ENCODE measurements around the gene ATG4B. TPM values are rescaled to one million over a fixed set of nuclear protein-coding genes. Genes with fewer than 3 reads are reported as not detected.

The ATG4B gene
- total RNA-seq, 1 donor from 2014 or later, result 83.2 TPM

- Histone ChIP-seq H3K27ac (ENCODE audit: low read depth, low read length) (peak overlapping the region; percentile 30), H3K36me3 (ENCODE audit: insufficient read depth, low read length) (peaks cover 8% of the 10 kb centered on the region), H3K27me3 (ENCODE audit: insufficient read depth, low read length) (no peaks in the 10 kb centered on the region), H3K9me3 (ENCODE audit: insufficient read depth, low read depth, low read length) (no peaks in the 10 kb centered on the region), H3K4me2 (ENCODE audit: low read length) (peak overlapping the region; percentile 20), H3K9ac (ENCODE audit: low read length) (no peak overlapping the region), H3K4me1 (ENCODE audit: insufficient read depth, low read length) (peaks cover 26% of the 10 kb centered on the region), H4K20me1 (ENCODE audit: insufficient read depth, low read length) (peaks cover 3% of the 10 kb centered on the region), H2AFZ (ENCODE audit: low read depth, low read length) (no peak overlapping the region), H3K4me3 (ENCODE audit: insufficient read depth, low read depth, low read length) (no peak overlapping the region), H3K79me2 (ENCODE audit: insufficient read depth, low read length) (peaks cover 24% of the 10 kb centered on the region)
- Mint-ChIP-seq H3K27me3 (ENCODE audit: low read depth, unreplicated experiment) (no peaks in the 10 kb centered on the region), H3K9me3 (ENCODE audit: unreplicated experiment) (no peaks in the 10 kb centered on the region), H3K36me3 (ENCODE audit: low read depth, unreplicated experiment) (peaks cover 5% of the 10 kb centered on the region), H3K4me3 (ENCODE audit: unreplicated experiment) (no peak overlapping the region), H3K4me1 (ENCODE audit: low read depth, unreplicated experiment) (peaks cover 9% of the 10 kb centered on the region), H3K27ac (ENCODE audit: unreplicated experiment) (peak overlapping the region; percentile 93)
- peak; percentile 47 for FAIRE-seq
- TF ChIP-seq EZH2 (IDR thresholded peaks at IDR 0.05; ENCODE audit: insufficient read depth, low read length) (no peak), CTCF (IDR thresholded peaks at IDR 0.05; ENCODE audit: insufficient read depth, low read depth, low read length) (no peak)
- DNase-seq (ENCODE audit: low read depth), result peak; percentile 82
These were observed 55.0 kb downstream of the ATG4B start for GRCh38 chr2:241692448-241692847.

- no peak for FAIRE-seq
- Histone ChIP-seq H4K20me1 (ENCODE audit: insufficient read depth, low read length) (peaks cover 3% of the 10 kb centered on the region), H2AFZ (ENCODE audit: low read depth, low read length) (no peak overlapping the region), H3K36me3 (ENCODE audit: insufficient read depth, low read length) (peaks cover under 1% of the 10 kb centered on the region), H3K9ac (ENCODE audit: low read length) (no peak overlapping the region), H3K4me3 (ENCODE audit: insufficient read depth, low read depth, low read length) (no peak overlapping the region), H3K4me2 (ENCODE audit: low read length) (no peak overlapping the region), H3K4me1 (ENCODE audit: insufficient read depth, low read length) (peaks cover 14% of the 10 kb centered on the region), H3K27ac (ENCODE audit: low read depth, low read length) (no peak overlapping the region), H3K27me3 (ENCODE audit: insufficient read depth, low read length) (no peaks in the 10 kb centered on the region), H3K9me3 (ENCODE audit: insufficient read depth, low read depth, low read length) (no peaks in the 10 kb centered on the region), H3K79me2 (ENCODE audit: insufficient read depth, low read length) (no peaks in the 10 kb centered on the region)
- H3K4me1 Mint-ChIP-seq (ENCODE audit: low read depth, unreplicated experiment), result peaks cover 7% of the 10 kb centered on the region
- no peaks in the 10 kb centered on the region for H3K9me3 Mint-ChIP-seq (ENCODE audit: unreplicated experiment)
- H3K4me3 Mint-ChIP-seq (ENCODE audit: unreplicated experiment), result no peak overlapping the region
- H3K27me3 Mint-ChIP-seq (ENCODE audit: low read depth, unreplicated experiment), result no peaks in the 10 kb centered on the region
- no peak for TF ChIP-seq EZH2 (IDR thresholded peaks at IDR 0.05; ENCODE audit: insufficient read depth, low read length)
- TF ChIP-seq CTCF (IDR thresholded peaks at IDR 0.05; ENCODE audit: insufficient read depth, low read depth, low read length), result no peak
- no peak for DNase-seq (ENCODE audit: low read depth)
- peaks cover 5% of the 10 kb centered on the region for H3K36me3 Mint-ChIP-seq (ENCODE audit: low read depth, unreplicated experiment)
- no peak overlapping the region for H3K27ac Mint-ChIP-seq (ENCODE audit: unreplicated experiment)
These were observed 58.2 kb downstream of the ATG4B start for GRCh38 chr2:241695651-241696050.

GRCh38 chr2:241701149-241701398 lies 63.6 kb downstream of the ATG4B start:
- H3K27ac ChIP-seq (ENCODE audit: low read depth, low read length), result peak overlapping the region; percentile 70
- DNase-seq (ENCODE audit: low read depth) (peak; percentile 39), FAIRE-seq (no peak)
- TF ChIP-seq CTCF (IDR thresholded peaks at IDR 0.05; ENCODE audit: insufficient read depth, low read depth, low read length), result no peak
- no peak for TF ChIP-seq EZH2 (IDR thresholded peaks at IDR 0.05; ENCODE audit: insufficient read depth, low read length)
- H3K9ac ChIP-seq (ENCODE audit: low read length), result peak overlapping the region; percentile 84
- H4K20me1 ChIP-seq (ENCODE audit: insufficient read depth, low read length), result peaks cover 17% of the 10 kb centered on the region
- peaks cover 21% of the 10 kb centered on the region for H3K79me2 ChIP-seq (ENCODE audit: insufficient read depth, low read length)
- Mint-ChIP-seq H3K27ac (ENCODE audit: unreplicated experiment) (peak overlapping the region; percentile 26), H3K9me3 (ENCODE audit: unreplicated experiment) (peaks cover under 1% of the 10 kb centered on the region), H3K4me3 (ENCODE audit: unreplicated experiment) (peak overlapping the region; percentile 86), H3K36me3 (ENCODE audit: low read depth, unreplicated experiment) (peaks cover 3% of the 10 kb centered on the region), H3K4me1 (ENCODE audit: low read depth, unreplicated experiment) (peaks cover 1% of the 10 kb centered on the region), H3K27me3 (ENCODE audit: low read depth, unreplicated experiment) (no peaks in the 10 kb centered on the region)
- H3K9me3 ChIP-seq (ENCODE audit: insufficient read depth, low read depth, low read length), result peaks cover 3% of the 10 kb centered on the region
- peak overlapping the region; percentile 94 for H3K4me2 ChIP-seq (ENCODE audit: low read length)
- peak overlapping the region; percentile 70 for H3K4me3 ChIP-seq (ENCODE audit: insufficient read depth, low read depth, low read length)
- H3K36me3 ChIP-seq (ENCODE audit: insufficient read depth, low read length), result peaks cover 6% of the 10 kb centered on the region
- peaks cover 9% of the 10 kb centered on the region for H3K4me1 ChIP-seq (ENCODE audit: insufficient read depth, low read length)
- no peaks in the 10 kb centered on the region for H3K27me3 ChIP-seq (ENCODE audit: insufficient read depth, low read length)
- H2AFZ ChIP-seq (ENCODE audit: low read depth, low read length), result peak overlapping the region; percentile 84
